HEK293T (cell line): ENCODE results near the gene RPL39.

Experiments used
- CTCF ChIA-PET: fragments of 350-600 bp; formaldehyde crosslinking; extraction: SDS; loops from one replicate; lab custom pipeline; 2021; ENCODE audit warnings: antibody characterized with exemption, inconsistent platforms; lab: Yijun Ruan, JAX
- POLR2A ChIA-PET: fragments of 350-600 bp; formaldehyde crosslinking; extraction: SDS; loops from one replicate; lab custom pipeline; 2020; ENCODE audit warnings: antibody characterized with exemption, inconsistent platforms; lab: Yijun Ruan, JAX
- DNase-seq: peaks from one replicate; pipeline ENCODE4 v3.0.0; 2012; ENCODE audit warnings: mixed read lengths; ENCODE audit errors: extremely low spot score
- ARNT ChIP-seq: fragments of 450-650 bp; IDR thresholded peaks from 2 replicates; pipeline ENCODE4 v1.6.1; 2017; ENCODE audit warnings: mild to moderate bottlenecking
- BHLHE40 ChIP-seq: fragments of 450-650 bp; IDR thresholded peaks from 2 replicates; pipeline ENCODE4 v1.6.1; 2016; ENCODE audit warnings: mild to moderate bottlenecking, moderate library complexity, borderline replicate concordance
- CTBP1 ChIP-seq: fragments of 450-650 bp; IDR thresholded peaks from 2 replicates; pipeline ENCODE4 v1.6.1; 2016; ENCODE audit warnings: borderline replicate concordance
- ELF4 ChIP-seq: fragments of 450-650 bp; IDR thresholded peaks from 2 replicates; pipeline ENCODE4 v1.6.1; 2017; ENCODE audit warnings: antibody characterized with exemption
- FOXA1 ChIP-seq: fragments of 450-650 bp; IDR thresholded peaks from 2 replicates; pipeline ENCODE4 v1.6.1; 2016; ENCODE audit warnings: mild to moderate bottlenecking
- FOXK2 ChIP-seq: fragments of 450-650 bp; IDR thresholded peaks from 2 replicates; pipeline ENCODE4 v1.6.1; 2016; ENCODE audit warnings: mild to moderate bottlenecking
- FOXM1 ChIP-seq: fragments of 450-650 bp; IDR thresholded peaks from 2 replicates; pipeline ENCODE4 v1.6.1; 2017; ENCODE audit warnings: mild to moderate bottlenecking, borderline replicate concordance
- HDGF ChIP-seq: fragments of 450-650 bp; IDR thresholded peaks from 2 replicates; pipeline ENCODE4 v1.6.1; 2017; ENCODE audit warnings: antibody characterized with exemption, borderline replicate concordance
- L3MBTL2 ChIP-seq: fragments of 450-650 bp; conservative IDR thresholded peaks from 2 replicates; pipeline ENCODE4 v1.6.1; 2016; ENCODE audit warnings: mild to moderate bottlenecking
- LEF1 ChIP-seq: fragments of 450-650 bp; IDR thresholded peaks from 2 replicates; pipeline ENCODE4 v1.6.1; 2017; ENCODE audit warnings: mild to moderate bottlenecking, borderline replicate concordance
- NFRKB ChIP-seq: fragments of 450-650 bp; IDR thresholded peaks from 2 replicates; pipeline ENCODE4 v1.6.1; 2016; ENCODE audit warnings: mild to moderate bottlenecking, moderate library complexity
- PKNOX1 ChIP-seq: fragments of 450-650 bp; IDR thresholded peaks from 2 replicates; pipeline ENCODE4 v1.6.1; 2016
- SP1 ChIP-seq: fragments of 450-650 bp; IDR thresholded peaks from 2 replicates; pipeline ENCODE4 v1.6.1; 2017
- SUZ12 ChIP-seq: fragments of 450-650 bp; IDR thresholded peaks from 2 replicates; pipeline ENCODE4 v1.6.1; 2016; ENCODE audit warnings: mild to moderate bottlenecking
- TARDBP ChIP-seq: fragments of 450-650 bp; IDR thresholded peaks from 2 replicates; pipeline ENCODE4 v1.6.1; 2016
- ZNF384 ChIP-seq: fragments of 450-650 bp; IDR thresholded peaks from 2 replicates; pipeline ENCODE4 v1.6.1; 2016

Gene RPL39

GRCh38 chrX:119758731-119759247 is 32.6 kb downstream of the RPL39 start:
- POLR2A ChIA-PET, result interaction anchor here (0.7 to 3.2 kb wide), 7 partner anchors 11 to 153 kb away, joined by 3 to 28 read pairs (median 4); partner anchors contain the start of genes NKRF, RPL39 and UPF3B

GRCh38 chrX:119757979-119758730 is 33.3 kb downstream of the RPL39 start, which contains the start of gene SOWAHD:
Gene SOWAHD, plus strand, starts transcription at chrX:119758588. Its CDS starts 80 bp downstream, at chrX:119758668.
- TF ChIP-seq FOXM1 (no peak), ELF4 (no peak), PKNOX1 (no peak), L3MBTL2 (0 out of 2 replicates have a peak, but pooled peaks have one; percentile 31)
- ChIA-PET POLR2A (interaction anchor here (0.7 to 3.2 kb wide), 7 partner anchors 11 to 152 kb away, joined by 3 to 28 read pairs (median 4); partner anchors contain the start of genes NKRF, RPL39, SEPTIN6 and UPF3B), CTCF (interaction anchor here (0.5 to 1.4 kb wide), 9 partner anchors 9 to 275 kb away, joined by 3 to 9 read pairs (median 3); partner anchors contain the start of gene RPL39)
- peak; percentile 53 for DNase-seq

More at GRCh38 chrX:119758731-119759247, 32.6 kb downstream of the RPL39 start:
- TF ChIP-seq FOXK2, result no peak
- TF ChIP-seq PKNOX1, result no peak
- no peak for TF ChIP-seq TARDBP
- TF ChIP-seq CTBP1, result no peak
- TF ChIP-seq FOXM1, result no peak
- TF ChIP-seq BHLHE40, result no peak
- no peak for TF ChIP-seq NFRKB
- no peak for TF ChIP-seq SP1
- CTCF ChIA-PET, result interaction anchor here (0.6 to 1.4 kb wide), 7 partner anchors 9 to 270 kb away, joined by 3 to 9 read pairs (median 3); partner anchors contain the start of gene RPL39
- peak; percentile 41 for DNase-seq

GRCh38 chrX:119757646-119757978 is 33.8 kb downstream of the RPL39 start:
- DNase-seq, result no peak
- TF ChIP-seq HDGF, result no peak
- no peak for TF ChIP-seq PKNOX1
- TF ChIP-seq FOXA1, result no peak
- no peak for TF ChIP-seq CTBP1
- no peak for TF ChIP-seq NFRKB
- TF ChIP-seq TARDBP, result no peak
- TF ChIP-seq L3MBTL2, result no peak
- no peak for TF ChIP-seq FOXM1
- no peak for TF ChIP-seq FOXK2
- TF ChIP-seq BHLHE40, result no peak
- no peak for TF ChIP-seq ELF4
- no peak for TF ChIP-seq SUZ12
- CTCF ChIA-PET, result interaction anchor here (0.6 to 1.4 kb wide), 6 partner anchors 12 to 463 kb away, joined by 3 to 9 read pairs (median 5); no protein-coding TSS in a partner anchor
- POLR2A ChIA-PET, result interaction anchor here (1.1 to 3.2 kb wide), 4 partner anchors 32 to 152 kb away, joined by 3 to 28 read pairs (median 5); partner anchors contain the start of genes NKRF, RPL39 and SEPTIN6

- ChIA-PET CTCF (interaction anchor here (0.6 to 1.4 kb wide), 6 partner anchors 12 to 463 kb away, joined by 3 to 9 read pairs (median 5); no protein-coding TSS in a partner anchor), POLR2A (interaction anchor here (0.9 to 3.2 kb wide), 4 partner anchors 34 to 151 kb away, joined by 3 to 28 read pairs (median 5); partner anchors contain the start of genes NKRF, RPL39 and SEPTIN6)
- TF ChIP-seq FOXK2 (no peak), ELF4 (no peak), TARDBP (no peak), LEF1 (no peak), FOXA1 (no peak), L3MBTL2 (no peak), SP1 (no peak), PKNOX1 (no peak), BHLHE40 (no peak), ARNT (no peak), SUZ12 (no peak), CTBP1 (no peak), ZNF384 (no peak), FOXM1 (no peak)
- no peak for DNase-seq
These were observed 34.3 kb downstream of the RPL39 start for GRCh38 chrX:119756926-119757635.
